Activated CD4-positive, alpha-beta T cell treated with anti-CD3 and anti-CD28 coated beads for 48 hours (primary cell): ENCODE measurements around the gene ACD.

ENCODE experiments used
- DNase-seq: peaks from one replicate; pipeline ENCODE4 v3.0.0-alpha.2; 2020

Gene ACD

DNA sequence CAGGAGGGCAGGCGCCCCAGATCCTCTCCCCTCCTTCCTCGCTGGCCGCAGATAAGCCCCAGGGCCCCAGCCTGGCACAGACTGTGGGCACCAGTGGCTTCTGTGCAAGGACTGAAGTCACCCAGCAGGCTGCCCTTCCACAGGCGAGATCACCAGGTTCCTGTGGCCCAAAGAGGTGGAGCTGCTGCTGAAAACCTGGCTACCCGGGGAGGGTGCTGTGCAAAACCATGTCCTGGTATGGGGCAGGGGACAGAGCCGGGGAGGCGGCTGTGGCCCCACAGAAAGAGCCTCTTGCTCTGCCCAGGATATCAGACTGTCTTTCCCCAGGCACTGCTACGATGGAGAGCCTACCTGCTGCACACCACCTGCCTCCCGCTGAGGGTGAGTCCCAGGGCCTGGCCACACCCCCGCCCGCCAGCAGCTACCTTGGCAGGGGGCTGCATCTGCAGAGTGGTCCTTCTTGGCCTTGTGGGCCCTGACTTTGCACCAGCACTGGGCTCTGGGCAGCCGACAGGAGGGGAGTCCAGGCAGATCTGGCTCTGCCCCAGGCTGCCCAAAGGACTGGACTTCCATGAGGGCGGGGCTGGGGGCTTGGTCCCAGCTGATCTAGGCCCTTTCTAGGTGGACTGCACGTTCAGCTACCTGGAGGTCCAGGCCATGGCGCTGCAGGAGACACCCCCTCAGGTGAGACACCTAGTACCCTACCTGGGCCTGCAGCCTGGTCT lies 14.5 kb downstream of the ACD start:
- no peak for DNase-seq

- no peak for DNase-seq
Observed at GRCh38 chr16:67644038-67644437, 16.0 kb downstream of the ACD start.

GRCh38 chr16:67641779-67642708 lies 18.0 kb downstream of the ACD start:
- no peak for DNase-seq

- no peak for DNase-seq
Observed at GRCh38 chr16:67637625-67638024, 22.4 kb downstream of the ACD start.

- no peak for DNase-seq
Observed at GRCh38 chr16:67636713-67637112, 23.3 kb downstream of the ACD start.

- DNase-seq = no peak
Observed at GRCh38 chr16:67632415-67633172, 27.5 kb downstream of the ACD start.

GRCh38 chr16:67628216-67628615 lies 31.8 kb downstream of the ACD start:
- no peak for DNase-seq

- peak; percentile 47 for DNase-seq
Observed at GRCh38 chr16:67613808-67614207, 46.3 kb downstream of the ACD start.

DNA sequence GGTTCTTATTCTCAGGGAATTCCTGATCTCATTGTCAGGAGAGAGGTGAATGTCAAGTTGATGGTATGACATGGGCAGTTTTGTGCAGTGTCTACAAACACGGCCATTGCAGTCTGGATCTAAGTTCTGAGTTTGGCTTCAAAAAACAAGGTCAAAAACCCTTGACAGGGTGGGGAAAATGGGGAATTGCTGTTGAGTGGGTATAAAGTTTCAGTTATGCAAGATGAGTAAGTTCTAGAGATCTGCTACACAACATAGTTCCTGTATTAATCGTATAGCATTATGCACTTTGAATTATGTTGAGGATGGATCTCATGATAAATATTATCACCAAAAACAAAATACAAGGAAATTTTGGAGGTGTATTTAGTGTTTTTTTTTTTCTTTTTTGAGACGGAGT lies 51.7 kb downstream of the ACD start:
- no peak for DNase-seq
